ENCODE measurements around the gene PIAS4. TPM values are rescaled to one million over a fixed set of nuclear protein-coding genes. Genes with fewer than 3 reads are reported as not detected.

Gene PIAS4
- total RNA-seq, 4 donors from 2014 or later = 10.6 to 21.6 (median 11.2) TPM

DNA sequence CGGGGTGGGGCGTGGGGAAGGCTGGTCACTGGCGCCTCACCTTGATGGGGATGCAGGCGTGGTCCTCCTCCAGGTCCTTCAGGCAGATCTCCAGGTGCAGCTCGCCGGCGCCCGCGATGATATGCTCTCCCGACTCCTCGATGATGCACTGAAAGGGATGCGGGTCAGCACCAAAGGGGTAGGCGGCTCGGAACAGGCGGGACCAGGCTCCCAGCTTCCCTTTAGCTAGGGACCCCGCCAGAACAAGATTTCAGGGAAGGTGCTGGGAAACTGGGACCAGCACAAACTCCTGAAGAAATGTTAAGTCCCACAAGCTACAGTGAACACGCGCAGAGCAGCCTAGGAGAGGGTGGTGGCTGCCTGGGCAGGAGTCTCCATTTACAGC, 28.3 kb upstream of the PIAS4 start:
- TF ChIP-seq, protein P1, sequence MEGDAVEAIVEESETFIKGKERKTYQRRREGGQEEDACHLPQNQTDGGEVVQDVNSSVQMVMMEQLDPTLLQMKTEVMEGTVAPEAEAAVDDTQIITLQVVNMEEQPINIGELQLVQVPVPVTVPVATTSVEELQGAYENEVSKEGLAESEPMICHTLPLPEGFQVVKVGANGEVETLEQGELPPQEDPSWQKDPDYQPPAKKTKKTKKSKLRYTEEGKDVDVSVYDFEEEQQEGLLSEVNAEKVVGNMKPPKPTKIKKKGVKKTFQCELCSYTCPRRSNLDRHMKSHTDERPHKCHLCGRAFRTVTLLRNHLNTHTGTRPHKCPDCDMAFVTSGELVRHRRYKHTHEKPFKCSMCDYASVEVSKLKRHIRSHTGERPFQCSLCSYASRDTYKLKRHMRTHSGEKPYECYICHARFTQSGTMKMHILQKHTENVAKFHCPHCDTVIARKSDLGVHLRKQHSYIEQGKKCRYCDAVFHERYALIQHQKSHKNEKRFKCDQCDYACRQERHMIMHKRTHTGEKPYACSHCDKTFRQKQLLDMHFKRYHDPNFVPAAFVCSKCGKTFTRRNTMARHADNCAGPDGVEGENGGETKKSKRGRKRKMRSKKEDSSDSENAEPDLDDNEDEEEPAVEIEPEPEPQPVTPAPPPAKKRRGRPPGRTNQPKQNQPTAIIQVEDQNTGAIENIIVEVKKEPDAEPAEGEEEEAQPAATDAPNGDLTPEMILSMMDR (IDR thresholded peaks at IDR 0.05) = no peak
- no peak for DNase-seq (ENCODE audit: low spot score)

DNA sequence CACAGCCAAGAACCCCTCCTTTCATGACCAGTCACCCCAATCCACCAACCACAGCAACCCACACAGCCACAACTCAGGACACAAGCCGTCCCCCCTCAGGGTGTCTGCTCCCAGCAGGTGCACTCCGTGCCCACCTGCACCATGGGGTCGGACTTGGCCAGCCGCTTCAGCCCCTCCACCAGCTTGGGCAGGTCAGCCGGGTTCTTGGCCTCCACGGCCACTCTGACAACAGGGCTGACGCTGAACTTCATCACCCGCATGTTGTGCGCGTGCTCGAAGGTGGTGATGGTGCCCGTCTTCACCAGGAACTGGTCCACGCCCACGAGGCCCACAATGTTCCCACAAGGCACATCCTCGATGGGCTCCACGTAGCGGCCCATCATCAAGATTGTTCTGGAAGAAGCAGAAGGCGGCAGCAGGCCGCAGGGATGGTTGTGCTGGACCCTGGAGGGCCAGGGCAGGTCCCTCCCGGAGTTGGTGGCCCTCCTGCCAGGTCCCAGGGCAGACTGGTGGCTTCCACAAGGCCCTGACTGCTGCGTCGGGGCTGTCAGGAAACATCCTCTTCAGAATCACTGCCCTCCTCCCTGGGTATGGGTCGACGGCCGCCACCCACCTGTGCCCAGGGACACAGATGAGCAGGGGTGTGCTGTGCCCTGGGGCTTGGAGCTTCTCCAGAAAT, 27.7 kb upstream of the PIAS4 start:
- DNase-seq (ENCODE audit: low spot score) (no peak), ATAC-seq (ENCODE audit: low FRiP score) (no peak)
- TF ChIP-seq, protein P1 (IDR thresholded peaks at IDR 0.05) = no peak

More for the DNA sequence above, 28.3 kb upstream of the PIAS4 start:
- no peak for ATAC-seq (ENCODE audit: low FRiP score)

DNA sequence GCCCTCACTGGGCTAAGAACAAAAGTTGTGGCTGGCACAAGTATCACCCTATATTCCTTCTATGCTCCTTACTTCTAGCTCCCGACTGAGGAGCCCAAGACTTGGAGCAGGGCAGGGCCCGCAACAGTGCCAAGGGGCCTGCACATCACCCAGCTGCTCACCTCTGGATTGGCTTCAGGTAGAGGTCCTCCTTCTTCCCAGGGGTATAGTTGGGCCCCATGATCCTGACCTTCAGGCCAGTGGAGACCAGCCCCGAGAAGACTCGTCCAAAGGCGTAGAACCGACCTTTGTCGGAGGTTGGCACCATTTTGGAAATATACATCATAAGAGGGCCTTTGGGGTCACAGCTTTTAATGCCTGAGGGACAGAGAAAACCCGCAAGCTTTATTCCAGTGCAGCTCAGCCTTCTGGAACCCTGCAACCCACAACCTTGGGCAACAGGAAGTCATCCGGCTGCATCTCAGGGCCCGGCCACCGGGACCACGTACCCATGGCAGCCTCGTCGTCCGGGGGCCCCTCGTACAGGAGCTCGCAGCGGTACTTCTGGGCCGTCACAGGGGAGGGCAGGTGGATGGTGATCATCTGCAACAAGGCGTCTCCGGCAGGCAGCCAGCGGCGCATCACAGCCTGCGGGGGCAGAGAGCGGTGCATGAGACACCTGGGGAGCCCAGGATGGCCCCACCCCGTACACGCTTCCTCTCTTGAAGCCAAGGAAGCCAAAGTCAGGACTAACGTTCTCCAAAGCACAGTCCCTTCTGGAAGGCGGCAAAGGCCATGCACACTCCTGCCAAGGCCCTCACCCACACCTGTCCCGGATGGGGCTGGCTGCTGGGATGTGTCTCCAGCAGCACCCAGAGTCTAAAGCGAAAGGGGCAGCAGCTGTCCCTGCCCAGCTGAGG, 26.9 kb upstream of the PIAS4 start:
- TF ChIP-seq, protein P1 (IDR thresholded peaks at IDR 0.05) = no peak
- DNase-seq (ENCODE audit: low spot score) (no peak), ATAC-seq (ENCODE audit: low FRiP score) (no peak)

DNA sequence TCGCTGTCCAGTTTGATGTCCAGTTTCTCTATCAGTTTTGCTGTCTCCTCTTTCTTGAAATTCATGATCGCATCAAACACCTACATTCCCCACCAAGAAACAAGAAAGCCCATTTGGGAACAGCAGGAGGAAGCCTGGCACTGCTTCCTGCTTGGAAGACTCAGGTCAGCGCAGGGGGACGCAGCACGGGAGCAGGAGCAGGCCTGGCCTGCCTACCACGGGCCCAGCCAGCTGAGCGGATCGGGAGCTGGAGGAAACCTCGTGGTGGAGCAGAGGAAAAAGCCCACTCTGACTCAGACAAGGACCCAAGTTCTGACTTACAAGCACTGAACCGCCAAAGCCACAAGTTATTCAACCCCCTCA, 26.2 kb upstream of the PIAS4 start:
- DNase-seq (ENCODE audit: low spot score) = no peak
- ATAC-seq (ENCODE audit: low FRiP score) = no peak
- TF ChIP-seq, protein P1 (IDR thresholded peaks at IDR 0.05) = no peak

DNA sequence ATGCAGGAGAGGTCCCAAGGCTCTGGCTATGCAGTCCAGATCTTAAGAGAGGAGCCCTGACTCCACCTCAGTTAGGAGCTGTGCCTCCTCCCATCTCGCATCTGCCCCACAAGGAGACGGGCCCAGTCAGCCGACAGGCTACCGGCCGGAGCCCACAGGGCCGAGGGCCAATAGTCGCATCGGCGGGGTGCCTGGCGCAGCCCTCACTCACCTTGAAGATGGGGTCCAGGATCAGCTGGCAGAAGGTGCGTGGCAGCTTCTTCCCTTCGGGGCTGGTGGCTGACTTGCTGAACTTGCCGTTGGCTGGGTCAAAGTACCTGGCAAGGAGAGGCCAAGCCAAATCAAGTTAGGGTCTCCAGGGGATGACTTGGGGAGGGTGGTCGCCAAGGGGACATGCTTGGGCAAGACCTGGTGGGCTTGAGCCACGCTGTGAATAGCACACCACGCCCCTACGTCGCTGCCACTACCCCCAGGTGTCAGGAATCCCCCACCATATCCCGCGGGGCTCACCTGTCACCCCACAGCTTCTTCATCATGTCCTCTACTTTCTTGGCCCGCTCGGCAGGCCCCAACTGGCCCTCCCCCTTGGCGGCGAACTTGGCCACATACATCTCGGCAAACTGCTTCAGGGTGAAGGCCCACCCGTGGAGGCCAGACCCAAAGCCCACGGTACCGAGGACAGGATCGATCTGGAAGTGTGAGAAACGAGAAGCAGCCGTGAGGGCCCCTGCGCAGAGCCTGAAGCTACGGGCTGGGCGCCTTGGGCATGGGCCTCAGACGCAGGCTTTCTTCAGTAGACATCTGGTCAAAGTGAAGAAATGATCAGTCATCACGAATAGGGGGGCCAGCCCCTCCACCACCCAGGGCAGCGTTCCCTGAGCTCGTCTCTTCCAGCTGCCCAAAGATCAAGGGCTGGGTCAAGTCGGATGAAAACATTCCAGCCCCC, 25.5 kb upstream of the PIAS4 start:
- TF ChIP-seq, protein P1 (IDR thresholded peaks at IDR 0.05) = no peak
- ATAC-seq (ENCODE audit: low FRiP score) = no peak
- no peak for DNase-seq (ENCODE audit: low spot score)

DNA sequence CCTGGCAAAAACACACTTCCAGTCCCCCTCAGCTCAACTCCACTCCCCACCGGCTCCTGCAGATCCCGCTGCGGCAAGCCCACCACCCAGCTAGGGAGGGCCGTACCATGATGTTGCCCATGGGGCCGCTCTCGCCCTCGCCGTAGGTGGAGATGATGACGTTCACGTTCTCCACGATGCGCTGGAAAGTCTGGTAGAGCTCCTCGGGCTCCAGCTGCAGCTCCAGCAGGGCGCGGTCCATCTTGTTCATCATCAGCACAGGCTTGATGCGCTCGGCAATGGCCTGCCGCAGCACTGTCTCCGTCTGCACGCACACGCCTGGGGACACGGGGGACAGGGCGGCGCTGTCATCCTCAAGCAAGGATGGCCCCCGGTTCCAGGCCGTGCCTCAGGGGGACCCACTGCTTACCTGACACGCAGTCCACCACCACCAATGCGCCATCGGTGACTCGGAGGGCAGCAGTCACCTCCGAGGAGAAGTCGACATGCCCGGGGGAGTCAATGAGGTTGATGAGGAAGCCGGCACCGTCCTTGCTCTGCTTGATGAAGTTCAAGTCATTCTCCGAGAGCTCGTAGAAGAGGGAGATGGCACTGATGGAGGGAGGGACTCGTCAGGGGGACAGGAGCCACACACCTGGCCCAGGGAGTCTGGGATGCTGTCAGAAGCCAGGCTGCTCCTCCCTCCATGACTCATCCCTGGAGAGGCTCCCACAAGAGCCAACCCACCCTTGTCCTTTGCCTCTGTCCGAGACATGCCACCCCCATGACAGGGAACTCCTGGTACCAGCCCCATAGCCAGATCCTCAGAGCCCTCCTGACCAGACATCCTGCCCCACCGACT, 24.6 kb upstream of the PIAS4 start:
- TF ChIP-seq, protein P1 (IDR thresholded peaks at IDR 0.05) = no peak
- DNase-seq (ENCODE audit: low spot score) (no peak), ATAC-seq (ENCODE audit: low FRiP score) (peak; percentile 22)
